Activated naive CD4-positive, alpha-beta T cell treated with anti-CD3 and anti-CD28 coated beads, Interleukin-2, amount 10 ng/mL, durations not matched to agents 7 days and 5 days (primary cell): ENCODE results near the gene CNTN2.

ENCODE experiments used
- CTCF ChIA-PET: fragments of 350-600 bp; sonication (Branson Sonifier 250); formaldehyde crosslinking; loops from one replicate; lab custom pipeline; 2021; ENCODE audit warnings: antibody characterized with exemption; lab: Charles Lee
- DNase-seq: peaks from one replicate; pipeline ENCODE4 v3.0.0-alpha.2; 2020
- H3K27ac Mint-ChIP-seq: one replicate; pipeline ENCODE4 v1.8.0; 2021; ENCODE audit warnings: mild to moderate bottlenecking, moderate library complexity, mixed read lengths
- H3K27me3 Mint-ChIP-seq: one replicate; pipeline ENCODE4 v1.8.0; 2021; ENCODE audit warnings: mild to moderate bottlenecking, mixed read lengths
- H3K36me3 Mint-ChIP-seq: one replicate; pipeline ENCODE4 v1.8.0; 2021; ENCODE audit warnings: mixed read lengths
- H3K4me1 Mint-ChIP-seq: one replicate; pipeline ENCODE4 v1.8.0; 2021; ENCODE audit warnings: mixed read lengths
- H3K4me3 Mint-ChIP-seq: one replicate; pipeline ENCODE4 v1.8.0; 2021; ENCODE audit warnings: mild to moderate bottlenecking, moderate library complexity, mixed read lengths
- H3K9me3 Mint-ChIP-seq: one replicate; pipeline ENCODE4 v1.8.0; 2021; ENCODE audit warnings: mixed read lengths

The CNTN2 gene

GRCh38 chr1:205052690-205053089 is 9.7 kb downstream of the CNTN2 start:
- DNase-seq: no peak
- Mint-ChIP-seq H3K36me3 (no peaks in the 10 kb centered on the region), H3K4me3 (no peak overlapping the region), H3K4me1 (no peaks in the 10 kb centered on the region), H3K9me3 (no peaks in the 10 kb centered on the region), H3K27me3 (peaks cover 15% of the 10 kb centered on the region), H3K27ac (no peak overlapping the region)
- CTCF ChIA-PET: interaction anchor here (1.3 to 2.9 kb wide), 2 partner anchors 9 to 76 kb away, joined by 3 to 14 read pairs; no protein-coding TSS in a partner anchor

DNA sequence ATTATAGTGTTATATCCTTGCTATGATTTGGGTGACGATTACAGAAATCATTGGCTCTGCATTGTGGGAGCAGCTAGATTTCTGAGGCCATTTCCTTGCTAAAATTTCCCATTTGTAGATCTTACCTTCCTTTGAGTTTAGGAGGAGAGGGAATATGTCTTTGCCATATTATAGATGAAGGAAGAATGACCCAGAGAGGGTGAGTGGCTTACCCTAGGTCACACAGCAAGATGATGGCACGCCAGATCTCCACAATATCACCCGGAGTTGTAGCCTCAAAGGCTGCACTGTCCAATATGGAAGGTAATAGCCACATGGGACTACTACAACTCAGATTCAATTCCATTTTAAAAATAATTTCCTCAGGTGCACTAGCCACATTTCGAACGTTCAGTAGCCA is 10.3 kb downstream of the CNTN2 start:
- DNase-seq: no peak
- CTCF ChIA-PET: interaction anchor here (1.3 to 2.9 kb wide), 2 partner anchors 8 to 77 kb away, joined by 3 to 14 read pairs; no protein-coding TSS in a partner anchor
- Mint-ChIP-seq H3K27me3 (peaks cover 14% of the 10 kb centered on the region), H3K9me3 (no peaks in the 10 kb centered on the region), H3K36me3 (no peaks in the 10 kb centered on the region), H3K4me3 (no peak overlapping the region), H3K4me1 (no peaks in the 10 kb centered on the region), H3K27ac (no peak overlapping the region)

DNA sequence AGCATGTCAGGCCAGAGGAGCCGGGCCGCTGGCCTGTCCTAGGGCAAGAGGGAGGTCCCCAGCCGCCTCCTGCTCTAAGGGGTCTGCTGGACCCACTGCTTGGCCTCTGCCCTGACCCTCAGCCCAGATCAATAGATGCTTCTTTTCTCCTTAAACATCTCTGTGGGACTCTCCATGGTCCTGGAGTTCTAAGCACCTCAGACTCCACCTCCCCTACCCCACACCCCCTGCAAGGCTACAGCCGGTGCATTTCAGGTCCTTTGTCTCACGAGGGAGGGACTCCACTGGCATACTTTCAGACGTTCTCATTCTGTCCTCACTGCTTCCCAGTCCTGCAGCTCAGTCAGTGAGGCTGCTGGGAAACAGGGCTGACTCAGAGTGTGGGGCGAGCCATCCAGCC is 11.0 kb downstream of the CNTN2 start:
- no peak for DNase-seq
- CTCF ChIA-PET: interaction anchor here (2.9 kb wide), 1 partner anchor 7 kb away, joined by 14 read pairs; no protein-coding TSS in a partner anchor

DNA sequence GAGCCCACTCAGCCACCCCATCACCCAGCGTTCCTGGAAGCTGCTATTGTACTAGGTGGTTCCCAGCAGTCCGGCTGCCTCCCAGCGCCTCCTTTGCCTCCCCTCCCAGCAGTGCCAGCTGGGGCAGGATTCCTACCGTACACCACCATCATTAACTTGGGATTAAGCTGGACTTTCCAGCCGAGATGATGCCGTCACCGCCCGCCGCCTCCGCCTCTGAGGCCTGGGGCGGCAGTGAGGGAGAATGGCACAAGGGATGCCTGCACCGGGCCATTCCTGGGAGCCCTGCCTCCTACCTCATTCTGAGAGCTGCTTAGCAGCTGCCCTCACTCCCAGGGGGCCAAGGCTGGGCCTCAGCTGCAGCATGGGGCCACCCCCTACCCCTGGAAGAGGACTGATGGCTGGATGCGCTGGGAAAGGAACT is 13.2 kb downstream of the CNTN2 start:
- H3K27ac Mint-ChIP-seq: no peak overlapping the region
- CTCF ChIA-PET: interaction anchor here (0.8 kb wide), 1 partner anchor 63 kb away, joined by 3 read pairs; no protein-coding TSS in a partner anchor
- no peak overlapping the region for H3K4me3 Mint-ChIP-seq
- H3K36me3 Mint-ChIP-seq: no peaks in the 10 kb centered on the region
- no peaks in the 10 kb centered on the region for H3K9me3 Mint-ChIP-seq
- DNase-seq: no peak
- no peaks in the 10 kb centered on the region for H3K4me1 Mint-ChIP-seq
- peaks cover 11% of the 10 kb centered on the region for H3K27me3 Mint-ChIP-seq

More for the DNA sequence above, 11.0 kb downstream of the CNTN2 start:
- no peaks in the 10 kb centered on the region for H3K9me3 Mint-ChIP-seq
- no peak overlapping the region for H3K27ac Mint-ChIP-seq
- no peak overlapping the region for H3K4me3 Mint-ChIP-seq
- H3K27me3 Mint-ChIP-seq: peaks cover 11% of the 10 kb centered on the region
- no peaks in the 10 kb centered on the region for H3K36me3 Mint-ChIP-seq
- no peaks in the 10 kb centered on the region for H3K4me1 Mint-ChIP-seq

DNA sequence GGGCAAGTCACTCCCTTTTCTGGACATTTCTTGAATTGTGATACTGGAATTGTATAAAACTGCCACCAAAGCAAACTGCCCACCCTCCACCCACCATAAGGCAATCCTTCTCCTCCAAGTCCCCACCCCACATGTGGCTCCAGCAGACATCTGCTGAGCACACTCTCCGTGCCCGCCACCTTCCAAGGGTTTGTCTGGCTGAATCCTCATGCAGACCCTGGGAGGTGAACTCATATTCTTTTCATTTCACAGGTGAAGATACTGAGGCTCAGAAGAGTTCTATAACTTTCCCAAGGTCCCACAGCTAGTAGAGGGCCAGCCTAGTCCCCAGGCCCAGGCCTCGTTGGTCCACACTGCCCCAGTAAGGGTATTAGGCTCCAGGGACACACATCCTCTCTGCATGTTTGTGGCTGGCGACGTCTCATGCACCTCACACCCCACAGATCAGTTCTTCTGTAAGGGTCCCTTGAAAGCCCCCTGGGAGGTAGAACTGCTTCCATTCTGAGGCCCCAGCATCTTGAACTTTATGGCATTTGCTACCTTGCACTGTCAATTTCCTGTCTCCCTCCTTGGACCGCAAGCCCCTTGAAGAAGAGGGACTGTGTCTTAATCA is 14.1 kb downstream of the CNTN2 start:
- CTCF ChIA-PET: interaction anchor here (1.2 kb wide), 1 partner anchor 13 kb away, joined by 3 read pairs; no protein-coding TSS in a partner anchor
- H3K27ac Mint-ChIP-seq: no peak overlapping the region
- no peak overlapping the region for H3K4me3 Mint-ChIP-seq
- peaks cover 5% of the 10 kb centered on the region for H3K27me3 Mint-ChIP-seq
- H3K9me3 Mint-ChIP-seq: no peaks in the 10 kb centered on the region
- DNase-seq: no peak
- H3K4me1 Mint-ChIP-seq: no peaks in the 10 kb centered on the region
- no peaks in the 10 kb centered on the region for H3K36me3 Mint-ChIP-seq

DNA sequence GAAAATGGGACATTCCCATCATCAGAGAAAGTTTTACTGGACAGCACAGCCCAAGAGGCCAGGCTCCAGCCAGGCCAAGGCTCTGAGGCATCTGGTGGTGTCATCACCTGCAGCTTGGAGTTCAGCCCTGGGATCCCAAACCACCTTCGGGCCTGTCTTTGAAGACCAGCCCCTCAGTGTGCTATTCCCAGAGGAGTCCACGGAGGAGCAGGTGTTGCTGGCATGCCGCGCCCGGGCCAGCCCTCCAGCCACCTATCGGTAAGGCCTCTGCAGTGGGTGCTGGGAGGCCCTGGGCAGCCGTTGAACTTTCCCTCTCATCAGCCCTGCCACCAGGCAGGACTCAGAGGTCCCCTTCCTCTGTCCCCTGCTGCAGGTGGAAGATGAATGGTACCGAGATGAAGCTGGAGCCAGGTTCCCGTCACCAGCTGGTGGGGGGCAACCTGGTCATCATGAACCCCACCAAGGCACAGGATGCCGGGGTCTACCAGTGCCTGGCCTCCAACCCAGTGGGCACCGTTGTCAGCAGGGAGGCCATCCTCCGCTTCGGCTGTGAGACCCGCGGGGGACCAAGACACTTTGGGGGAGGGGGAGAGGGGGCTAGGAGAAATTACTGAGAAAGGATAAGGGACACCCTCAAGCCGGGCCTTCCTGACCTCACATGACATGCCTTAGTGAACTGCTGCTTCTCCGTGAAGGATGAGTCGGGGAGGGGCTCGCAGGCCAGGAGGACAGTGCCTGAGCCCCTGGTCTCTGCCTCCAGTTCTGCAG is 15.0 kb downstream of the CNTN2 start:
- Mint-ChIP-seq H3K4me1 (no peaks in the 10 kb centered on the region), H3K27ac (no peak overlapping the region), H3K27me3 (peaks cover 8% of the 10 kb centered on the region), H3K9me3 (no peaks in the 10 kb centered on the region), H3K4me3 (no peak overlapping the region), H3K36me3 (no peaks in the 10 kb centered on the region)
- CTCF ChIA-PET: interaction anchor here (0.5 to 1.2 kb wide), 2 partner anchors 14 to 251 kb away, joined by 3 read pairs; no protein-coding TSS in a partner anchor
- DNase-seq: no peak

DNA sequence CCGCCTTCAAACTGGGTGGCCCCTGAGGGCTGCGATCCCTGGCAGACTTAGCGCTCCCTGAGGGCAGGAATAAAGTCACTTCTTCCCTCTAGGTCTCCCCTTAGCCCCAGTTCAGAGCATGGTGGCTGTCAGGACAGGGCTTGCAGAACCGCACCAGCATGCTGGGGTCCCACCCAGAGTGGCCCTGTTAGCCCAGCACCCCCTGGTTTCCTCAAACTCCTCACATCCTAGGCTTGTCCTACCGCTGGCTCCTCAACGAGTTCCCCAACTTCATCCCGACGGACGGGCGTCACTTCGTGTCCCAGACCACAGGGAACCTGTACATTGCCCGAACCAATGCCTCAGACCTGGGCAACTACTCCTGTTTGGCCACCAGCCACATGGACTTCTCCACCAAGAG is 15.8 kb downstream of the CNTN2 start:
- Mint-ChIP-seq H3K36me3 (no peaks in the 10 kb centered on the region), H3K27ac (no peak overlapping the region), H3K9me3 (no peaks in the 10 kb centered on the region), H3K4me3 (no peak overlapping the region), H3K4me1 (no peaks in the 10 kb centered on the region), H3K27me3 (peaks cover 12% of the 10 kb centered on the region)
- DNase-seq: no peak
- CTCF ChIA-PET: no interaction called here

DNA sequence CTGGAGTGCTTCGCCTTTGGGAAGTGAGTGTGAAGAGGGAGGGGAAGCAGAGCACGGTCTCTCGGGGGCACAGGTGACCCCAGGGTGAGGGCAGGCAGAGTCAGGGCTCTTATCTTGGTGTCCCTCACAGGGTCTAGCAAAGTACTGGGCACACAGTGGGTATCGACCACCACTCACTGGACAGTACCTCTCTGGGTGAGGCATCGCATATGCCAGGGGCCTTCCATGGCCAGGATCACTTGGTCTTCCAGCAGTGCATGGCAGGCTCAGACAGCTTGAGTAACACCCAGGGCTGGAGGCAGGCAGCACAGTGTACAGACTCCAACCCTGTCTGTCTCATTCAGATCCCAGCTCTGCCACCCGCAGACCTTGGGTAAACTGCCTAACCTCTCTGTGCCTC is 16.6 kb downstream of the CNTN2 start:
- Mint-ChIP-seq H3K9me3 (no peaks in the 10 kb centered on the region), H3K4me1 (no peaks in the 10 kb centered on the region), H3K4me3 (no peak overlapping the region), H3K27ac (no peak overlapping the region), H3K36me3 (no peaks in the 10 kb centered on the region), H3K27me3 (peaks cover 8% of the 10 kb centered on the region)
- CTCF ChIA-PET: interaction anchor here (4.6 kb wide), 1 partner anchor 70 kb away, joined by 120 read pairs; no protein-coding TSS in a partner anchor
- DNase-seq: no peak

DNA sequence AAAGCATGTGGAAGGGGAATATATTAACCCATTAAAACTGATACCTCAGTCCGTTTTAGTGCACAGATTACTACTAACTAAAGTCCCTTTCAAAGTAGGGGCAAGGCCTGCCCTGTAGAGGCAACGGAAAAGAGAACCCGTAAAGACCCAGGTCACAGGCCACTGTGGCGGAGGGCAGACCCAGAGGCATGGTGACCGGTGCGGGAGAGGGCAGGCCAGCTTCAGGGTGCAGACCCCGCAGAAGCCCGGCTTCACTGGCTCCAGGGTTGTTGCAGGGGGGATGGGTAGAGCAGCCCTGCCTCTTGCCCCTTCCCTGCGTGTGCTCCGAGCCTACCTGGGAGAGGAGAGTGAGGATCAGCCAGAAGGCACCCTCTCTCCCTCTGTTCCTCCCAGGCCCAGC is 17.7 kb downstream of the CNTN2 start:
- CTCF ChIA-PET: interaction anchor here (0.7 to 4.6 kb wide), 19 partner anchors 8 to 195 kb away, joined by 3 to 120 read pairs (median 5); no protein-coding TSS in a partner anchor
- Mint-ChIP-seq H3K27ac (no peak overlapping the region), H3K36me3 (no peaks in the 10 kb centered on the region)

GRCh38 chr1:205061227-205061626 is 18.2 kb downstream of the CNTN2 start:
- Mint-ChIP-seq H3K9me3 (no peaks in the 10 kb centered on the region), H3K4me3 (no peak overlapping the region), H3K27ac (no peak overlapping the region), H3K27me3 (peaks cover 12% of the 10 kb centered on the region), H3K4me1 (no peaks in the 10 kb centered on the region), H3K36me3 (no peaks in the 10 kb centered on the region)
- CTCF ChIA-PET: interaction anchor here (0.7 to 4.6 kb wide), 47 partner anchors 8 to 427 kb away, joined by 3 to 120 read pairs (median 4); no protein-coding TSS in a partner anchor
- DNase-seq: no peak

More for the DNA sequence above, 17.7 kb downstream of the CNTN2 start:
- Mint-ChIP-seq H3K4me1 (no peaks in the 10 kb centered on the region), H3K9me3 (no peaks in the 10 kb centered on the region), H3K4me3 (no peak overlapping the region), H3K27me3 (peaks cover 12% of the 10 kb centered on the region)
- DNase-seq: no peak

DNA sequence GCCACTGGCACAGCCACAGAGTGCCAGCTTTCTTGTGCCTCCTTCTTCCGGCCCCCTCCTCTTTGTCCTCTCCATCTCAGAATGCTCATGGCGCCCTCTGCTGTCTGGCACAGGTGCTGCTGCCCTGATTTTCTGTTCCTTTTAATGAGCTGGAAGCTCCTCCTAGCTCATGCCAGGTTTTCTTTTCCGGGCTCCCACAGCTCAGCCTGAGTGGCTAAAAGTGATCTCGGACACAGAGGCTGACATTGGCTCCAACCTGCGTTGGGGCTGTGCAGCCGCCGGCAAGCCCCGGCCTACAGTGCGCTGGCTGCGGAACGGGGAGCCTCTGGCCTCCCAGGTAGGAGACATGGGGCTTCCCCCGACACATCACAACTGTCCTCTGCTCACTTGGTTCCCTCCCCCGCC is 18.7 kb downstream of the CNTN2 start:
- Mint-ChIP-seq H3K36me3 (no peaks in the 10 kb centered on the region), H3K4me1 (no peaks in the 10 kb centered on the region), H3K4me3 (no peak overlapping the region), H3K27me3 (peaks cover 12% of the 10 kb centered on the region), H3K9me3 (no peaks in the 10 kb centered on the region), H3K27ac (no peak overlapping the region)
- CTCF ChIA-PET: interaction anchor here (0.6 to 4.6 kb wide), 54 partner anchors 9 to 427 kb away, joined by 3 to 120 read pairs (median 4); no protein-coding TSS in a partner anchor
- peak; percentile 88 for DNase-seq

DNA sequence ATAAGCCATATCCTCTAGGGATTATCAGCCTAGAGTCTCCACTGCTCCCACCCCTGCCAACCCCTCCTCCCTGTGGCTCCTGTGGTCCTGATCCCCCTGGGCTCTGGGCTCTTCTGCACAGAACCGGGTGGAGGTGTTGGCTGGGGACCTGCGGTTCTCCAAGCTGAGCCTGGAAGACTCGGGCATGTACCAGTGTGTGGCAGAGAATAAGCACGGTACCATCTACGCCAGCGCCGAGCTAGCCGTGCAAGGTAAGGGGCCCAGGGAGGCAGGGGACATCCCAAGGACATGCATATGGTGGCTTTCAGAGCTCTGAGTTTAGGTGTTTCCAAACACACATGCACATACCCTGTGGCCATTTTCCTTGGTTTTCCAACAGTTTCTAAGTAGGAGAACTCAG is 19.3 kb downstream of the CNTN2 start:
- Mint-ChIP-seq H3K4me1 (no peaks in the 10 kb centered on the region), H3K27ac (no peak overlapping the region), H3K4me3 (no peak overlapping the region), H3K36me3 (no peaks in the 10 kb centered on the region), H3K27me3 (peaks cover 12% of the 10 kb centered on the region), H3K9me3 (no peaks in the 10 kb centered on the region)
- CTCF ChIA-PET: interaction anchor here (0.6 to 4.6 kb wide), 21 partner anchors 11 to 198 kb away, joined by 3 to 120 read pairs (median 7); no protein-coding TSS in a partner anchor
- DNase-seq: no peak

GRCh38 chr1:205062895-205063294 is 19.9 kb downstream of the CNTN2 start:
- H3K27ac Mint-ChIP-seq: no peak overlapping the region
- H3K4me3 Mint-ChIP-seq: no peak overlapping the region
- CTCF ChIA-PET: interaction anchor here (0.8 to 4.6 kb wide), 13 partner anchors 10 to 193 kb away, joined by 3 to 120 read pairs (median 16); no protein-coding TSS in a partner anchor
- peaks cover 12% of the 10 kb centered on the region for H3K27me3 Mint-ChIP-seq
- DNase-seq: no peak
- H3K9me3 Mint-ChIP-seq: no peaks in the 10 kb centered on the region
- no peaks in the 10 kb centered on the region for H3K4me1 Mint-ChIP-seq
- H3K36me3 Mint-ChIP-seq: no peaks in the 10 kb centered on the region

- Mint-ChIP-seq H3K9me3 (no peaks in the 10 kb centered on the region), H3K27me3 (peaks cover 12% of the 10 kb centered on the region), H3K4me3 (no peak overlapping the region), H3K36me3 (no peaks in the 10 kb centered on the region), H3K4me1 (no peaks in the 10 kb centered on the region), H3K27ac (no peak overlapping the region)
- DNase-seq: peak; percentile 1
- CTCF ChIA-PET: interaction anchor here (3.3 to 4.6 kb wide), 5 partner anchors 9 to 191 kb away, joined by 17 to 120 read pairs (median 56); no protein-coding TSS in a partner anchor
These were observed 21.3 kb downstream of the CNTN2 start for GRCh38 chr1:205064301-205064700.
